ENCODE results near the gene DDA1. TPM values are rescaled to one million over a fixed set of nuclear protein-coding genes. Genes with fewer than 3 reads are reported as not detected.

DDA1 gene
- total and polyA plus RNA-seq, 2 of the 13 experiments (the other 11 are each of a cell fraction or from before 2014, with no cell fraction given), result 24.5 to 26.0 TPM

DNA sequence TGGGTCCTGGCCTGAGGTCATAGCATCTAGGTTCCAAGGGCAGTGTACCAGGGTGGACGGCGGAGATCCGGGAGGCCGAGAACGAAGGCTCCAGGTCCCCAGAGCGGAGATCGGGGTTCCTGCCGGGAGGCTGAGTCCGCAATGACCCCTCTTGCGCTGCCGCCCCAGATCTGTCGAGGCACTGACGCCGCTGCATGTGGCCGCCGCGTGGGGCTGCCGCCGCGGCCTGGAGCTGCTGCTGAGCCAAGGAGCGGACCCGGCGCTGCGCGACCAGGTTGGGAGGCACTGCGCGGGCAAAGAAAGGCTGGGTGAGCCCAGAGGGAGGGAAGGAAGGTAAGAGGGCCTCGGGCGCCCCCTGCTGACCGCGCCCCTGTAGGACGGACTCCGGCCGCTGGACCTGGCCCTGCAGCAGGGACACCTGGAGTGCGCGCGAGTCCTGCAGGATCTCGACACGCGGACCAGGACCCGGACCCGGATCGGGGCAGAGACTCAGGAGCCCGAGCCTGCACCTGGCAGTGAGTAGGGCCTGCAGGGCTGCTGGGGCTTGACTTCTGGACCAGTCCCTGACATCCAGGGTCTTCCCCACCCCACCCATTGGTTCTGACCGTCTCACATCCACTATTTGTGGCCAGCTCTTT lies 26.8 kb upstream of the DDA1 start (continued):
- TF ChIP-seq, protein P1, sequence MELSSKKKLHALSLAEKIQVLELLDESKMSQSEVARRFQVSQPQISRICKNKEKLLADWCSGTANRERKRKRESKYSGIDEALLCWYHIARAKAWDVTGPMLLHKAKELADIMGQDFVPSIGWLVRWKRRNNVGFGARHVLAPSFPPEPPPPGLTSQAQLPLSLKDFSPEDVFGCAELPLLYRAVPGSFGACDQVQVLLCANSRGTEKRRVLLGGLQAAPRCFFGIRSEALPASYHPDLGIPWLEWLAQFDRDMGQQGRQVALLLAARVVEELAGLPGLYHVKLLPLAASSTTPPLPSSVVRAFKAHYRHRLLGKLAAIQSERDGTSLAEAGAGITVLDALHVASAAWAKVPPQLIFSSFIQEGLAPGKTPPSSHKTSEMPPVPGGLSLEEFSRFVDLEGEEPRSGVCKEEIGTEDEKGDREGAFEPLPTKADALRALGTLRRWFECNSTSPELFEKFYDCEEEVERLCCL (CRISPR knock-in tag; IDR thresholded peaks at IDR 0.05; ENCODE audit: borderline replicate concordance), result 0 out of 2 replicates have a peak, but pooled peaks have one; percentile 67
- peak; percentile 56; the same call in 1 of the 2 replicates for TF ChIP-seq ARHGAP35 (CRISPR knock-in tag; IDR thresholded peaks at IDR 0.05; ENCODE audit: borderline replicate concordance)
- TF ChIP-seq, protein P2, sequence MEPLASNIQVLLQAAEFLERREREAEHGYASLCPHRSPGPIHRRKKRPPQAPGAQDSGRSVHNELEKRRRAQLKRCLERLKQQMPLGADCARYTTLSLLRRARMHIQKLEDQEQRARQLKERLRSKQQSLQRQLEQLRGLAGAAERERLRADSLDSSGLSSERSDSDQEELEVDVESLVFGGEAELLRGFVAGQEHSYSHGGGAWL (CRISPR knock-in tag; IDR thresholded peaks at IDR 0.05), result no peak
- TF ChIP-seq KDM5B (CRISPR knock-in tag; IDR thresholded peaks at IDR 0.05; ENCODE audit: borderline replicate concordance), result peak; percentile 76; the same call in 1 of the 2 replicates
- peak; percentile 40 for TF ChIP-seq XRCC5 (optimal IDR thresholded peaks at IDR 0.05; ENCODE audit: low read length)
- no peak for TF ChIP-seq SNAPC2 (CRISPR knock-in tag; IDR thresholded peaks at IDR 0.05)
- no peak; the same call in 1 of the 2 replicates for TF ChIP-seq ZNF891 (CRISPR knock-in tag; IDR thresholded peaks at IDR 0.05)
- TF ChIP-seq ESRRA (CRISPR knock-in tag; IDR thresholded peaks at IDR 0.05; ENCODE audit: low read depth), result 0 out of 2 replicates have a peak, but pooled peaks have one; percentile 38
- TF ChIP-seq NFE2L1 (CRISPR knock-in tag; IDR thresholded peaks at IDR 0.05; ENCODE audit: borderline replicate concordance), result no peak
- TF ChIP-seq, protein P3, sequence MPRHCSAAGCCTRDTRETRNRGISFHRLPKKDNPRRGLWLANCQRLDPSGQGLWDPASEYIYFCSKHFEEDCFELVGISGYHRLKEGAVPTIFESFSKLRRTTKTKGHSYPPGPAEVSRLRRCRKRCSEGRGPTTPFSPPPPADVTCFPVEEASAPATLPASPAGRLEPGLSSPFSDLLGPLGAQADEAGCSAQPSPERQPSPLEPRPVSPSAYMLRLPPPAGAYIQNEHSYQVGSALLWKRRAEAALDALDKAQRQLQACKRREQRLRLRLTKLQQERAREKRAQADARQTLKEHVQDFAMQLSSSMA (CRISPR knock-in tag; IDR thresholded peaks at IDR 0.05), result no peak; the same call in 1 of the 2 replicates
- no peak for TF ChIP-seq ZNF446 (CRISPR knock-in tag; IDR thresholded peaks at IDR 0.05)
- TF ChIP-seq CBFB (CRISPR knock-in tag; IDR thresholded peaks at IDR 0.05), result 0 out of 2 replicates have a peak, but pooled peaks have one; percentile 23
- peak; percentile 98 for TF ChIP-seq RAD21 (CRISPR knock-in tag; IDR thresholded peaks at IDR 0.05)
- no peak for TF ChIP-seq MED13 (CRISPR knock-in tag; IDR thresholded peaks at IDR 0.05)
- TF ChIP-seq ZNF3 (CRISPR knock-in tag; IDR thresholded peaks at IDR 0.05), result no peak
- TF ChIP-seq NFKB2 (CRISPR knock-in tag; IDR thresholded peaks at IDR 0.05; ENCODE audit: borderline replicate concordance), result peak; percentile 33; the same call in 1 of the 2 replicates
- TF ChIP-seq FOXO1 (CRISPR knock-in tag; IDR thresholded peaks at IDR 0.05), result no peak
- TF ChIP-seq MAFF (IDR thresholded peaks at IDR 0.05; ENCODE audit: low read depth, low read length), result no peak
- TF ChIP-seq, protein P4, sequence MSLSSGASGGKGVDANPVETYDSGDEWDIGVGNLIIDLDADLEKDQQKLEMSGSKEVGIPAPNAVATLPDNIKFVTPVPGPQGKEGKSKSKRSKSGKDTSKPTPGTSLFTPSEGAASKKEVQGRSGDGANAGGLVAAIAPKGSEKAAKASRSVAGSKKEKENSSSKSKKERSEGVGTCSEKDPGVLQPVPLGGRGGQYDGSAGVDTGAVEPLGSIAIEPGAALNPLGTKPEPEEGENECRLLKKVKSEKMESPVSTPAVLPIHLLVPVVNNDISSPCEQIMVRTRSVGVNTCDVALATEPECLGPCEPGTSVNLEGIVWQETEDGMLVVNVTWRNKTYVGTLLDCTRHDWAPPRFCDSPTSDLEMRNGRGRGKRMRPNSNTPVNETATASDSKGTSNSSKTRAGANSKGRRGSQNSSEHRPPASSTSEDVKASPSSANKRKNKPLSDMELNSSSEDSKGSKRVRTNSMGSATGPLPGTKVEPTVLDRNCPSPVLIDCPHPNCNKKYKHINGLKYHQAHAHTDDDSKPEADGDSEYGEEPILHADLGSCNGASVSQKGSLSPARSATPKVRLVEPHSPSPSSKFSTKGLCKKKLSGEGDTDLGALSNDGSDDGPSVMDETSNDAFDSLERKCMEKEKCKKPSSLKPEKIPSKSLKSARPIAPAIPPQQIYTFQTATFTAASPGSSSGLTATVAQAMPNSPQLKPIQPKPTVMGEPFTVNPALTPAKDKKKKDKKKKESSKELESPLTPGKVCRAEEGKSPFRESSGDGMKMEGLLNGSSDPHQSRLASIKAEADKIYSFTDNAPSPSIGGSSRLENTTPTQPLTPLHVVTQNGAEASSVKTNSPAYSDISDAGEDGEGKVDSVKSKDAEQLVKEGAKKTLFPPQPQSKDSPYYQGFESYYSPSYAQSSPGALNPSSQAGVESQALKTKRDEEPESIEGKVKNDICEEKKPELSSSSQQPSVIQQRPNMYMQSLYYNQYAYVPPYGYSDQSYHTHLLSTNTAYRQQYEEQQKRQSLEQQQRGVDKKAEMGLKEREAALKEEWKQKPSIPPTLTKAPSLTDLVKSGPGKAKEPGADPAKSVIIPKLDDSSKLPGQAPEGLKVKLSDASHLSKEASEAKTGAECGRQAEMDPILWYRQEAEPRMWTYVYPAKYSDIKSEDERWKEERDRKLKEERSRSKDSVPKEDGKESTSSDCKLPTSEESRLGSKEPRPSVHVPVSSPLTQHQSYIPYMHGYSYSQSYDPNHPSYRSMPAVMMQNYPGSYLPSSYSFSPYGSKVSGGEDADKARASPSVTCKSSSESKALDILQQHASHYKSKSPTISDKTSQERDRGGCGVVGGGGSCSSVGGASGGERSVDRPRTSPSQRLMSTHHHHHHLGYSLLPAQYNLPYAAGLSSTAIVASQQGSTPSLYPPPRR (CRISPR knock-in tag; IDR thresholded peaks at IDR 0.05; ENCODE audit: borderline replicate concordance), result no peak; the same call in 1 of the 2 replicates
- TF ChIP-seq ZNF879 (CRISPR knock-in tag; IDR thresholded peaks at IDR 0.05), result no peak
- TF ChIP-seq ZNF510 (CRISPR knock-in tag; IDR thresholded peaks at IDR 0.05; ENCODE audit: low read depth), result no peak
- no peak for TF ChIP-seq ZFP82 (CRISPR knock-in tag; IDR thresholded peaks at IDR 0.05; ENCODE audit: borderline replicate concordance)
- peak; percentile 45; the same call in 1 of the 2 replicates for TF ChIP-seq SAP130 (CRISPR knock-in tag; IDR thresholded peaks at IDR 0.05; ENCODE audit: low read depth)
- TF ChIP-seq JARID2 (CRISPR knock-in tag; IDR thresholded peaks at IDR 0.05; ENCODE audit: insufficient replicate concordance), result no peak
